H7 (cell line): ENCODE data around the gene DNAJB6. TPM values are rescaled to one million over a fixed set of nuclear protein-coding genes. Genes with fewer than 3 reads are reported as not detected.

ENCODE experiments used
- DNase-seq: peaks from one replicate; pipeline ENCODE4 v3.0.0; 2012
- H3K27me3 ChIP-seq: 2 replicates; pipeline ENCODE4 v1.6.0; 2011; ENCODE audit warnings: mild to moderate bottlenecking, low read length; ENCODE audit not compliant: control insufficient read depth, insufficient read depth
- H3K36me3 ChIP-seq: replicated peaks from 2 replicates; pipeline ENCODE4 v1.5.1; 2011; ENCODE audit warnings: low read length; ENCODE audit not compliant: control insufficient read depth, insufficient read depth
- H3K4me3 ChIP-seq: 2 replicates; pipeline ENCODE4 v1.5.1; 2011; ENCODE audit warnings: low read depth, mild to moderate bottlenecking, control low read depth, low read length, moderate library complexity; ENCODE audit not compliant: insufficient read depth
- total RNA-seq: library from RNA; depleted of rRNA; stranded (reverse); fragments of >200 nt; shearing (Covaris generic); gene quantifications from 2 replicates; pipeline ENCODE4 v1.2.3, GENCODE V29; 2014

The DNAJB6 gene
- total RNA-seq, 1 experiment from 2014 or later, result 206 TPM

GRCh38 chr7:157391036-157391710 is 54.4 kb downstream of the DNAJB6 start:
- no peaks in the 10 kb centered on the region for H3K27me3 ChIP-seq
- H3K4me3 ChIP-seq, result no peak overlapping the region
- no peak for DNase-seq
- H3K36me3 ChIP-seq, result peaks cover 27% of the 10 kb centered on the region

DNA sequence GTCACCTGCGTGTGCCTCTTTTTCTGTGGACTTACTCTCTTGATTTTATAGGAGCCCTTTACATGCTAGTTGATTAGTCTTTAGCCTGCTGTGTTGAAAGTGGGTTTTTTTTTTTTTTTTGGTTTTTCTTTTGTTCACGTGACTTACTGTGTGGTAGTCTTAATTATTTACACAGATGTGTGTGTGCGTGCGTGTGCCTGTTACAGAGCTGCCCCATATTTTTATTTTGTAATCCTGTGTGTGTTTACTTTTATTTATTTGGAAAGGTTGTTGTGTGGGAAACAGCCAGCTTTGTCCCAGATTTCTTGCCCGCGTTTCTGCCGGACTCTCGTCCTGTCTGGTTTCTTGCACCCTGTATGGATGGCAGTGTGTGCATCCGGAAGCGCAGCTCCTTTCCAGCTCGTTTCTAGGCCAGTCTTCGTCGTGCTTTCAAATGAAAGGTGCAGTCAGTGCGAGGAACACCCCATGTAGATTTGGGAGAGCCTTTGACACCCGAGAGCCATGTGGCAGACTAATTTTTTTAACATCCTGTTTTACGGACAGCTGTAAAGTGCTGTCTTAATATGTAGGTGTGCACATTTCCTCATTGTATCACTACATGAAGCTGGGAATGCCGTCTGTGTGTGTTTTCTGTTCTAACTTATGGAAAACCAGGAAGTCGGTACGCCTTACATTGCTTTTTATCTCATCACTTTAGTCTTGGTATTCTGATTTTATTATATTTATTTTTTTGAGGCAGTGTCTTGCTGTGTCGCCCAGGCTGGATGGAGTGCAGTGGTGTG is 55.6 kb downstream of the DNAJB6 start:
- DNase-seq, result no peak
- H3K4me3 ChIP-seq, result no peak overlapping the region
- H3K27me3 ChIP-seq, result no peaks in the 10 kb centered on the region
- H3K36me3 ChIP-seq, result peaks cover 28% of the 10 kb centered on the region

GRCh38 chr7:157394246-157395191 is 57.7 kb downstream of the DNAJB6 start:
- DNase-seq, result no peak

GRCh38 chr7:157395206-157395605 is 58.4 kb downstream of the DNAJB6 start:
- H3K27me3 ChIP-seq, result no peaks in the 10 kb centered on the region
- H3K4me3 ChIP-seq, result no peak overlapping the region
- no peak for DNase-seq
- peaks cover 22% of the 10 kb centered on the region for H3K36me3 ChIP-seq

More at GRCh38 chr7:157394246-157395191, 57.7 kb downstream of the DNAJB6 start:
- Histone ChIP-seq H3K4me3 (no peak overlapping the region), H3K36me3 (peaks cover 28% of the 10 kb centered on the region), H3K27me3 (no peaks in the 10 kb centered on the region)

DNA sequence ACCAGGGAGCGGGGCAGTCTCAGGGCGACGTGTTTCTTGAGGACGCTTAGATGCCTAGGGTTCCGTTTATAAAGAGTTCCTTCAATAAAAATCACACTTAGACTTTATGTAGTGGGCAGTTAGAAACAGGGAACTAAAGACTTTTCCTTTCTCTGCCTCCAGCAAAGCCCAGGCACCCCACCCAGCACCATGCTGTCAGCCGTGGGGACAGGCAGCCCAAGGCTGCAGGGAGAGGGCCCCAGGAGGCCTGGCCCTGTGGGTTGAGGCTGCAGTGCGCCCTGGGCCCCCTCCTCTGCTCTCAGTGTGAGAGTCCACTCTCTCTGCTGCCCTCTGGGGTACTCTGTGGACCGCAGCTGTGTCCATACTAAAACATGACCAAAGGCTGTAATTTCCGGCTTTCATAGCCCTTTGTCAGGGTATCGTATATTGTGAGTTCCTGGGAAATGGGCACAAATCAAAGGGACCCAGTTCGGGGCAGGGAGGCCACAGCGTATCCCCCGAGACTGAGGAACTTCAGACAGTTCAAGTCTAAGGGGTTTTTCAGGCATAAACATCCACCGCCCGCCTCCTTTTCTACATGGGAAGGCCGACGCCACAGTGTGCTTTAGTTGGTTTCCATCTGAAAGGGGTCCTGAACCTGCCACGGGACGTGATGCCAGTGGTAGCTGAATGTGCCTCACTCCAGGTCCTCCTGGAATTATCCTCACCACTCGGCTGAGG is 59.7 kb downstream of the DNAJB6 start:
- no peak overlapping the region for H3K4me3 ChIP-seq
- no peaks in the 10 kb centered on the region for H3K27me3 ChIP-seq
- H3K36me3 ChIP-seq, result peaks cover 14% of the 10 kb centered on the region
- peak; percentile 66 for DNase-seq

DNA sequence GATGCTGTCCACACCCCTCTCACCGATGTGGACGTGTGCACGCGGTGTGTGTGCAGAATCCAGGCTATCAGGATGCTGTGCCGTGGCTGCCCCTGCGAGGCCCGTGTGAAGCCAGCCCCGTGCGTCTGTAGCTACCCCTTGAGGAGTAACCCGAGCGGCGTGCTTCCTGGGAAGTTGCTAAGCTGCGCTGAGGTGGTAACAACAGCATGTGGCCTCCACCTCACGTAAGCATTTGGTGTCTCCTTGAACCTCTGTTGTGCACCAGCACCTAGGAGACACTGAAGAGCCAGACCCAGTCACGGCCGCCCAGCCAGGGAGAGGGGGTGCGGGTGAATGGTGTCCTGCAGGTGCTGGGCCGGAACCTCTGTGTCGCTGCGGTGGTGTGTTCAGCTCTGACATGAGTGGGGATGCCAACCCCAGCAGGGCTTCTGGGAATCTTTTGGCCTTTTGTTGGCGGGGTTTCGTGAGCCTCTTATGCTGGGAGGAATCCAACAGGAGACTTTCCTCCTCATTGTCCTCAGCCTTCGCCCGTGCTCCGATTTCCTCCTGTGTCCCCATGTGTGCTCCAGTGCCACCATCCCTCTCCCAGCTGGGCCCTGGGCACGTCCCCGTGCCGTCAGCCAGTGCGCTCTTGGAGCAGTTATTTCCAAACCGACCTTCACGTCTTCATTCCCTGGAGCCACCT is 60.4 kb downstream of the DNAJB6 start:
- H3K4me3 ChIP-seq, result no peak overlapping the region
- peak; percentile 58 for DNase-seq
- no peaks in the 10 kb centered on the region for H3K27me3 ChIP-seq
- H3K36me3 ChIP-seq, result peaks cover 15% of the 10 kb centered on the region

DNA sequence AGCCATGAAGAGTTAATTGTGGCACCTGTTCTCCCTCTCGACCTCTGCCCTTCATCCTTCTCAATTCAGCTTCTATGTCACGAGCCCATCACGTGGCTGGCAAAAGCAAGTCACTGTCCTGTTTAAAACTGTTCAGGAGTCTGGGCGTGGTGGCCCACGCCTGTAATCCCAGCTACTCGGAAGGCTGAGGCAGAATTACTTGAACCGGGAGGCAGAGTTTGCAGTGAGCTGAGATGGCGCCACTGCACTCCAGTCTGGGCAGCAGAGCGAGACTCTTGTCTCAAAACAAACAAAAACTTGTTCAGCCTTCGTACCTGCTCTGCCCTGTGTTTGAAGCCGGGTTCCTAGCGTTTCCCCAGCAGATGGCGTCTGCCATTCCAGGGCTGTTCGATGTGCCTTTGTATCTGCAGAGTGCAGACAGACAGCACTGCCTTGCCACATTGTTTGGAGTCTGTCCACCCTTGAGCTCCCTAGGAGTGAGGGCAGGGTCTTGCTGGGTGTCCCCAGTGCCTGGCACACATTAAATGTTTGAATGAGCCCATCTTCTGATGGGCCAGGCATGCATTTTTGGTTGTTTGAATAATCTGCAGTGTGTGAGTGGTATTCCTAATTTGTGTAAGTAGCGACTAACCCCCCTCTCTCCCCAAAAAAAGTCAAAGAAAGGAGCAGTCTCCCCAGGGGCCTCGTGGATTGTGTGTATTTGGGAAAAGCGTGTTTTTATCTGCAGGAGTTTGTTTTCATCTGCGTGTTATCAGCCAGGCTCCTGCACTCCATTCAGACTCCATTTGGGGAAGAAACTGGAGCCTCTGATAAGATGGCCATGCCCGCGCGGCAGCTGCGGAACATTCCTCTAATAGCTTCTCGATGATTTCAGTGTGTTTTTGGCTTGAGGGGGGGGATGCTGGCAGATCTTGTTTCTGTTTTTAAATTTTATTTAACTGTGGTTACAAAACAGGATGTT is 61.2 kb downstream of the DNAJB6 start:
- Histone ChIP-seq H3K36me3 (peaks cover 13% of the 10 kb centered on the region), H3K4me3 (no peak overlapping the region), H3K27me3 (no peaks in the 10 kb centered on the region)
- DNase-seq, result peak; percentile 83

GRCh38 chr7:157399086-157399687 is 62.4 kb downstream of the DNAJB6 start:
- H3K4me3 ChIP-seq, result no peak overlapping the region
- peaks cover 16% of the 10 kb centered on the region for H3K36me3 ChIP-seq
- no peak for DNase-seq
- no peaks in the 10 kb centered on the region for H3K27me3 ChIP-seq

GRCh38 chr7:157400171-157400860 is 63.5 kb downstream of the DNAJB6 start:
- H3K36me3 ChIP-seq, result peaks cover 18% of the 10 kb centered on the region
- no peak overlapping the region for H3K4me3 ChIP-seq
- H3K27me3 ChIP-seq, result no peaks in the 10 kb centered on the region
- DNase-seq, result no peak

- DNase-seq, result no peak
- Histone ChIP-seq H3K27me3 (no peaks in the 10 kb centered on the region), H3K36me3 (peaks cover 20% of the 10 kb centered on the region), H3K4me3 (no peak overlapping the region)
Measured at GRCh38 chr7:157401567-157402387, 65.0 kb downstream of the DNAJB6 start.

DNA sequence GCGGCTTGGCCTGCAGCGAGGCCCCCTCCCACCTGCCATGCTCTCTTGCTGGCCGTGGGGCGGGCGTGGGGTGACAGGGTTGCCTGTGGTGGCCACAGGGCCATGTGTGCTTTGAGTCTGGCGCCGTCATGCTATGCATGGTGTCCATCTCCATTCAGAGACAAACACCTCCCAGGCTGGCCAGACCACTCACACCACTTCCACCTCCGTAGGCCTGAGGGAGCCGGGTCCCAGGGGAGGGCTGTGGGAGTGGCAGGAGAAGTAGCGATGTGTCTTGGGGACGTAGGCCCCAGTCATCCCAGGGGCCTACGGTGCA is 65.5 kb downstream of the DNAJB6 start:
- no peak overlapping the region for H3K4me3 ChIP-seq
- peaks cover 18% of the 10 kb centered on the region for H3K36me3 ChIP-seq
- no peaks in the 10 kb centered on the region for H3K27me3 ChIP-seq
- DNase-seq, result no peak
